Fibroblast of villous mesenchyme (primary cell): Measurements from ENCODE around the gene OR5K2. TPM values are rescaled to one million over a fixed set of nuclear protein-coding genes. Genes with fewer than 3 reads are reported as not detected.

Experiments used
- DNase-seq: peaks from one replicate; pipeline ENCODE4 v3.0.0-alpha.2; 2010; ENCODE audit warnings: low read depth
- H3K4me3 ChIP-seq: 2 replicates; pipeline ENCODE4 v1.5.1; 2011; ENCODE audit warnings: low read depth, mild to moderate bottlenecking, low read length
- CTCF ChIP-seq: IDR thresholded peaks from 2 replicates; pipeline ENCODE4 v1.5.1; 2012; ENCODE audit warnings: low read depth, mild to moderate bottlenecking, low read length; ENCODE audit not compliant: insufficient read depth
- total RNA-seq: library from RNA; depleted of rRNA; stranded (reverse); fragments of >200 nt; gene quantifications from 2 replicates; pipeline ENCODE4 v1.2.3, GENCODE V29; 2012

Gene OR5K2
- total RNA-seq, 1 donor: not detected

DNA sequence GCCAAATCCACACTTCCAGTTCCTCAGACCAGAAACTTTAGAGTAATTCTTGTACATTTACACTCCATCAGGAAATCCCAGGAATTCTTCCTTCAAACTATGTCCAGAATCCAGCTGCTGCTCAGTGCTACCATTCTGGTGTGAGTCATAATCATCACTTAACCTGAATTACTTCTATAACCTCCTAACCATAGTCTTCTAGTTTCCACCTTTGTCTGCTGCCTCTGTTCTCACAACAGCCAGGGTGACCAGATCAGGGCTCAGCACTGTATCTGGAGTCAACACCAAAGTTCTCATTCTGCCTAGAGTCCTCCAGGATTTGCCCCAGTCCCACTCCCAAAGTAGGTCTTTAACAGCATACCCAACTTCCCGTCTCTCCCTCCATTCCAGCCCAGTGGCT lies 21.9 kb downstream of the OR5K2 start:
- no peak for TF ChIP-seq CTCF
- peak; percentile 1 for DNase-seq
- no peak overlapping the region for H3K4me3 ChIP-seq

- no peak for TF ChIP-seq CTCF
- DNase-seq: peak; percentile 81
- H3K4me3 ChIP-seq: peak overlapping the region; percentile 89
Measured at GRCh38 chr3:98521897-98522543, 24.5 kb downstream of the OR5K2 start.

GRCh38 chr3:98522544-98523281 lies 25.2 kb downstream of the OR5K2 start, which contains the start of gene CLDND1:
TSS of gene CLDND1 (minus strand) at chr3:98522902. CDS start at chr3:98521424, 1,478 bp downstream.
- DNase-seq: peak; percentile 98
- peak within 1 kb of the TSS; percentile 89 for H3K4me3 ChIP-seq
- TF ChIP-seq CTCF: no peak

- DNase-seq: no peak
- no peak for TF ChIP-seq CTCF
- H3K4me3 ChIP-seq: no peak overlapping the region
Measured at GRCh38 chr3:98525494-98525893, 28.0 kb downstream of the OR5K2 start.

DNA sequence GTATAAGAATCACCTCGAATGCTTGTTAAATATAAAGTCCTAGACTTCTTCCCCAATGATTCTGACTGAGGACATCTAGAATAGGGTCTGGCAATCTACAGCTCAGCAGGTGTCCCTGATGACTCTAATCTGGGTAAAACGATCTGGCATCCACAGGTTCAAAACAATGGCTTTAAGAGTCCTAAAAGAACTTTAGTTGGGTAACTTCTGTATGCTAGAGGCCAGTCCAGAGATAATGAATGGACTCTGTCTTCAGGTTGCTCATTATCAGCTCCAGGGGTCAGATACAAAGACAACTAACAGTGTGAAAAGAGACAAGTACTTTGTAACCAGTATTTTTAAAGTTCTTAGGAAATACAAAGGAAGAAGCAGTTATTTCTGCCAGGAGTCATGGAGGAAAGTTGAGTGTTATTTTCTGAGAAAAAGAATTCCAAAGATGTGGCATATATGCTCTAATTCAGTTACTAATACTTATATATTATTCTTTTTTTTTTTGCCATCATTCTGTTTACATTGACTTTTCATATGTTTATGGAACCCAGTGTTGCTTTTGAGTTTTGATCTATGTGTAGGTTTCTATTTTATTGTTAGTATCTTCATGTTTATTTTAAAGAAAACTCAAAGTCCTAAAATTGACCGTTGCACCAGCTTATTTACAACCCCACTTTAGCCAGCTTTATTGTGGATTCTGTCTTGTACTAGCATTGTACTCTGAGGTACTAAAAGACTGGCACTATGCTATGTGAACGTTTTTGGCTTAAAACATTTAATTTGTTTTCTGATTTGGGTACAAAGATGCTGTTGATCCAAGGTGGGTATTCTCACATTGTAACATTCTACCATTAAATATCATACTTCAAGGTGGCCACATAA lies 31.2 kb downstream of the OR5K2 start:
- DNase-seq: no peak
- no peak overlapping the region for H3K4me3 ChIP-seq
- no peak for TF ChIP-seq CTCF

- no peak overlapping the region for H3K4me3 ChIP-seq
- TF ChIP-seq CTCF: no peak
- DNase-seq: no peak
Measured at GRCh38 chr3:98529856-98530459, 32.5 kb downstream of the OR5K2 start.
